Liver (tissue), 9 donors: ENCODE results near the gene KLHL28. TPM values are rescaled to one million over a fixed set of nuclear protein-coding genes. Genes with fewer than 3 reads are reported as not detected.
A peak's percentile ranks its signal among the peaks of the same experiment; 100 is the strongest.

Experiments
- DNase-seq: peaks from one replicate; pipeline ENCODE4 v3.0.0-alpha.2; 2017; ENCODE audit warnings: low spot score
- H3K27ac ChIP-seq, 2 donors: one replicate each; pipeline ENCODE4 v1.7.0; 2013; ENCODE audit warnings: inconsistent platforms in 2 of 2, low read length in 2 of 2, control low read depth in 1 of 2, low read depth in 1 of 2, mild to moderate bottlenecking in 1 of 2
- H3K27me3 ChIP-seq, 4 donors: one replicate each; pipeline versions ENCODE4 v1.6.1 to v1.7.0; 2013; ENCODE audit warnings: low read length in 3 of 4, inconsistent platforms in 1 of 4, mild to moderate bottlenecking in 1 of 4, moderate library complexity in 1 of 4; ENCODE audit not compliant: control insufficient read depth in 4 of 4, insufficient read depth in 4 of 4
- H3K36me3 ChIP-seq, 4 donors: one replicate each; pipeline versions ENCODE4 v1.6.1 to v1.7.0; 2013; ENCODE audit warnings: low read length in 3 of 4, mild to moderate bottlenecking in 3 of 4, low read depth in 1 of 4, moderate library complexity in 1 of 4; ENCODE audit not compliant: control insufficient read depth in 4 of 4, insufficient read depth in 3 of 4
- H3K4me1 ChIP-seq, 4 donors: one replicate each; pipeline versions ENCODE4 v1.6.1 to v1.7.0; 2013; ENCODE audit warnings: low read length in 3 of 4, mild to moderate bottlenecking in 3 of 4, moderate library complexity in 1 of 4; ENCODE audit not compliant: control insufficient read depth in 4 of 4, insufficient read depth in 4 of 4
- H3K4me3 ChIP-seq, 3 donors: one replicate each; pipeline versions ENCODE4 v1.6.1 to v1.7.0; 2013; ENCODE audit warnings: low read length in 3 of 3, control low read depth in 1 of 3, low read depth in 1 of 3, mild to moderate bottlenecking in 1 of 3
- H3K9ac ChIP-seq, 2 donors: one replicate each; pipeline ENCODE4 v1.7.0; 2013; ENCODE audit warnings: low read length in 2 of 2, mild to moderate bottlenecking in 2 of 2, moderate library complexity in 2 of 2, control low read depth in 1 of 2, low read depth in 1 of 2
- H3K9me3 ChIP-seq, 4 donors: one replicate each; pipeline versions ENCODE4 v1.6.1 to v1.7.0; 2013; ENCODE audit warnings: low read length in 3 of 4; ENCODE audit not compliant: control insufficient read depth in 4 of 4
- EGR1 ChIP-seq, 2 donors: IDR thresholded peaks; 2 replicates each; pipeline ENCODE4 v1.6.1; 2016 to 2018; ENCODE audit warnings: antibody characterized with exemption in 2 of 2, low read depth in 2 of 2
- FOXA1 ChIP-seq: IDR thresholded peaks from 2 replicates; pipeline ENCODE4 v1.6.1; 2016; ENCODE audit warnings: antibody characterized with exemption
- FOXA2 ChIP-seq: IDR thresholded peaks from 2 replicates; pipeline ENCODE4 v1.6.1; 2016; ENCODE audit warnings: antibody characterized with exemption
- GABPA ChIP-seq, 2 donors: IDR thresholded peaks in 1 of 2; conservative IDR thresholded peaks in 1 of 2; 2 replicates each; pipeline ENCODE4 v1.6.1; 2016; ENCODE audit warnings: antibody characterized with exemption in 2 of 2, mild to moderate bottlenecking in 1 of 2, moderate library complexity in 1 of 2
- HNF4A ChIP-seq, 2 donors: conservative IDR thresholded peaks; 2 replicates each; pipeline ENCODE4 v1.6.1; 2016; ENCODE audit warnings: antibody characterized with exemption in 2 of 2, mild to moderate bottlenecking in 2 of 2
- HNF4G ChIP-seq: IDR thresholded peaks from 2 replicates; pipeline ENCODE4 v1.6.1; 2016; ENCODE audit warnings: antibody characterized with exemption
- JUND ChIP-seq, 2 donors: IDR thresholded peaks; 2 replicates each; pipeline ENCODE4 v1.6.1; 2016; ENCODE audit warnings: antibody characterized with exemption in 2 of 2
- NR2F2 ChIP-seq: IDR thresholded peaks from 2 replicates; pipeline ENCODE4 v1.6.1; 2016; ENCODE audit warnings: antibody characterized with exemption
- RAD21 ChIP-seq, 2 donors: IDR thresholded peaks; 2 replicates each; pipeline ENCODE4 v1.6.1; 2016; ENCODE audit warnings: antibody characterized with exemption in 2 of 2, mild to moderate bottlenecking in 2 of 2
- RXRA ChIP-seq, 2 donors: IDR thresholded peaks; 2 replicates each; pipeline ENCODE4 v1.6.1; 2017 to 2018; ENCODE audit warnings: antibody characterized with exemption in 2 of 2, mild to moderate bottlenecking in 1 of 2
- SP1 ChIP-seq: IDR thresholded peaks from 2 replicates; pipeline ENCODE4 v1.6.1; 2018; ENCODE audit warnings: antibody characterized with exemption, mild to moderate bottlenecking
- TAF1 ChIP-seq: conservative IDR thresholded peaks from 2 replicates; pipeline ENCODE4 v1.6.1; 2016; ENCODE audit warnings: antibody characterized with exemption, mild to moderate bottlenecking
- YY1 ChIP-seq: IDR thresholded peaks from 2 replicates; pipeline ENCODE4 v1.6.1; 2016; ENCODE audit warnings: antibody characterized with exemption, mild to moderate bottlenecking
- WGBS: extraction: QIAGEN DNeasy Blood & Tissue Kit; methylation state at CpG from one replicate; pipeline ENCODE4 v1.1.7; 2013; 5-methylcytosine and 5-hydroxymethylcytosine counted together
- polyA plus RNA-seq, 2 donors: library from polyadenylated mRNA; stranded (reverse) in 1 of 2; unstranded in 1 of 2; fragments of 200-250 nt in 1 of 2; fragments of >200 nt in 1 of 2; fragmentation: Nextera tagmentation in 1 of 2; extraction: Ambion mirVana in 1 of 2; gene quantifications; one replicate each; pipeline versions ENCODE4 v1.2.1 to v1.2.3, GENCODE V29; 2013 to 2015
- total RNA-seq, 2 donors: library from RNA; depleted of rRNA; stranded (reverse); fragments of >200 nt; gene quantifications; one replicate each; pipeline ENCODE4 v1.2.3, GENCODE V29; 2014
- TF ChIP-seq, protein P1 (sequence below): IDR thresholded peaks from 2 replicates; pipeline ENCODE4 v1.6.1; 2016; ENCODE audit warnings: antibody characterized with exemption
- TF ChIP-seq, protein P2 (sequence below): IDR thresholded peaks from 2 replicates; pipeline ENCODE4 v1.6.1; 2016; ENCODE audit warnings: antibody characterized with exemption, mild to moderate bottlenecking
- TF ChIP-seq, protein P3 (sequence below): IDR thresholded peaks from 2 replicates; pipeline ENCODE4 v1.6.1; 2016; ENCODE audit warnings: antibody characterized with exemption
- TF ChIP-seq, protein P4 (sequence below): IDR thresholded peaks from 2 replicates; pipeline ENCODE4 v1.6.1; 2016; ENCODE audit warnings: antibody characterized with exemption
- TF ChIP-seq, protein P5 (sequence below): fragments of 150-350 bp; IDR thresholded peaks from 2 replicates; pipeline ENCODE4 v1.5.1; 2017; ENCODE audit warnings: improper control_type of control experiment, low read depth, low read length; ENCODE audit not compliant: missing input control
- donor health status: healthy.
- donor health status: healthy.
- donor health status: healthy.
- donor health status: healthy.
- donor health status: healthy.

The KLHL28 gene
- total and polyA plus RNA-seq, 4 donors = 2.3 to 7.9 (median 5.7) TPM

DNA sequence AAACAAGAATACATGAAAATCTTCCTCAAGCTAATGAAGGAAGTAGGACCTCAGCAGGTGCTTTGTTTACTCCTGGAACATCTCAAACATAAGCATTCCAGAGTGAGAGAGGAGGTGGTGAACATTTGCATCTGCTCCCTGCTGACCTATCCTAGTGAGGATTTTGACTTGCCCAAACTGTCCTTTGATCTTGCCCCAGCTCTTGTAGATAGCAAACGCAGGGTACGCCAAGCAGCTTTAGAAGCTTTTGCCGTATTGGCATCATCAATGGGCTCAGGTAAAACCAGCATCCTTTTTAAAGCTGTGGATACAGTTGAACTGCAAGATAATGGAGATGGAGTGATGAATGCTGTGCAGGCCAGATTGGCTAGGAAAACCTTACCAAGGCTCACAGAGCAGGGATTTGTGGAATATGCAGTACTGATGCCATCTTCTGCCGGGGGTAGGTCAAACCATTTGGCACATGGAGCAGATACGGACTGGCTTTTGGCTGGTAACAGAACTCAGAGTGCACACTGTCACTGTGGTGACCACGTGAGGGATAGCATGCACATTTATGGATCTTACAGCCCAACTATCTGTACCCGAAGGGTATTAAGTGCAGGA is 2.1 kb upstream of the KLHL28 start:
- Histone ChIP-seq H3K4me3 (peak overlapping the region; percentile 48 to 99 (median 74)), H3K4me1 (peaks cover 5 to 50% (median 47%) of the 10 kb centered on the region in 4 donors), H3K9me3 (no peaks in the 10 kb centered on the region), H3K36me3 (no peaks in the 10 kb centered on the region), H3K9ac (peak overlapping the region in 1 of 2 donors; percentile 17), H3K27me3 (no peaks in the 10 kb centered on the region), H3K27ac (no peak overlapping the region)
- DNase-seq = no peak
- WGBS = 9% methylated on average over 7 of the region's 7 CpGs
- TF ChIP-seq NR2F2 = no peak
- TF ChIP-seq TAF1 = no peak
- no peak for TF ChIP-seq FOXA1
- TF ChIP-seq, protein P1, sequence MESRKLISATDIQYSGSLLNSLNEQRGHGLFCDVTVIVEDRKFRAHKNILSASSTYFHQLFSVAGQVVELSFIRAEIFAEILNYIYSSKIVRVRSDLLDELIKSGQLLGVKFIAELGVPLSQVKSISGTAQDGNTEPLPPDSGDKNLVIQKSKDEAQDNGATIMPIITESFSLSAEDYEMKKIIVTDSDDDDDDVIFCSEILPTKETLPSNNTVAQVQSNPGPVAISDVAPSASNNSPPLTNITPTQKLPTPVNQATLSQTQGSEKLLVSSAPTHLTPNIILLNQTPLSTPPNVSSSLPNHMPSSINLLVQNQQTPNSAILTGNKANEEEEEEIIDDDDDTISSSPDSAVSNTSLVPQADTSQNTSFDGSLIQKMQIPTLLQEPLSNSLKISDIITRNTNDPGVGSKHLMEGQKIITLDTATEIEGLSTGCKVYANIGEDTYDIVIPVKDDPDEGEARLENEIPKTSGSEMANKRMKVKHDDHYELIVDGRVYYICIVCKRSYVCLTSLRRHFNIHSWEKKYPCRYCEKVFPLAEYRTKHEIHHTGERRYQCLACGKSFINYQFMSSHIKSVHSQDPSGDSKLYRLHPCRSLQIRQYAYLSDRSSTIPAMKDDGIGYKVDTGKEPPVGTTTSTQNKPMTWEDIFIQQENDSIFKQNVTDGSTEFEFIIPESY = no peak
- TF ChIP-seq, protein P2, sequence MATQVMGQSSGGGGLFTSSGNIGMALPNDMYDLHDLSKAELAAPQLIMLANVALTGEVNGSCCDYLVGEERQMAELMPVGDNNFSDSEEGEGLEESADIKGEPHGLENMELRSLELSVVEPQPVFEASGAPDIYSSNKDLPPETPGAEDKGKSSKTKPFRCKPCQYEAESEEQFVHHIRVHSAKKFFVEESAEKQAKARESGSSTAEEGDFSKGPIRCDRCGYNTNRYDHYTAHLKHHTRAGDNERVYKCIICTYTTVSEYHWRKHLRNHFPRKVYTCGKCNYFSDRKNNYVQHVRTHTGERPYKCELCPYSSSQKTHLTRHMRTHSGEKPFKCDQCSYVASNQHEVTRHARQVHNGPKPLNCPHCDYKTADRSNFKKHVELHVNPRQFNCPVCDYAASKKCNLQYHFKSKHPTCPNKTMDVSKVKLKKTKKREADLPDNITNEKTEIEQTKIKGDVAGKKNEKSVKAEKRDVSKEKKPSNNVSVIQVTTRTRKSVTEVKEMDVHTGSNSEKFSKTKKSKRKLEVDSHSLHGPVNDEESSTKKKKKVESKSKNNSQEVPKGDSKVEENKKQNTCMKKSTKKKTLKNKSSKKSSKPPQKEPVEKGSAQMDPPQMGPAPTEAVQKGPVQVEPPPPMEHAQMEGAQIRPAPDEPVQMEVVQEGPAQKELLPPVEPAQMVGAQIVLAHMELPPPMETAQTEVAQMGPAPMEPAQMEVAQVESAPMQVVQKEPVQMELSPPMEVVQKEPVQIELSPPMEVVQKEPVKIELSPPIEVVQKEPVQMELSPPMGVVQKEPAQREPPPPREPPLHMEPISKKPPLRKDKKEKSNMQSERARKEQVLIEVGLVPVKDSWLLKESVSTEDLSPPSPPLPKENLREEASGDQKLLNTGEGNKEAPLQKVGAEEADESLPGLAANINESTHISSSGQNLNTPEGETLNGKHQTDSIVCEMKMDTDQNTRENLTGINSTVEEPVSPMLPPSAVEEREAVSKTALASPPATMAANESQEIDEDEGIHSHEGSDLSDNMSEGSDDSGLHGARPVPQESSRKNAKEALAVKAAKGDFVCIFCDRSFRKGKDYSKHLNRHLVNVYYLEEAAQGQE = no peak
- peak in 1 of 2 donors; percentile 8 for TF ChIP-seq RXRA (IDR thresholded peaks at IDR 0.05)
- peak; percentile 47 for TF ChIP-seq YY1
- TF ChIP-seq SP1 = no peak
- TF ChIP-seq FOXA2 = no peak
- TF ChIP-seq, protein P3, sequence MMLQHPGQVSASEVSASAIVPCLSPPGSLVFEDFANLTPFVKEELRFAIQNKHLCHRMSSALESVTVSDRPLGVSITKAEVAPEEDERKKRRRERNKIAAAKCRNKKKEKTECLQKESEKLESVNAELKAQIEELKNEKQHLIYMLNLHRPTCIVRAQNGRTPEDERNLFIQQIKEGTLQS = no peak
- no peak for TF ChIP-seq EGR1 (IDR thresholded peaks at IDR 0.05; ENCODE audit: low read depth in 2 of 2)
- TF ChIP-seq GABPA (IDR thresholded peaks at IDR 0.05 in 1 of 2, conservative IDR thresholded peaks at IDR 0.05 in 1 of 2) = peak in 1 of 2 donors; percentile 30
- TF ChIP-seq RAD21 (IDR thresholded peaks at IDR 0.05) = no peak
- TF ChIP-seq, protein P4, sequence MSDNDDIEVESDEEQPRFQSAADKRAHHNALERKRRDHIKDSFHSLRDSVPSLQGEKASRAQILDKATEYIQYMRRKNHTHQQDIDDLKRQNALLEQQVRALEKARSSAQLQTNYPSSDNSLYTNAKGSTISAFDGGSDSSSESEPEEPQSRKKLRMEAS = peak; percentile 51
- no peak for TF ChIP-seq HNF4G
- TF ChIP-seq, protein P5, sequence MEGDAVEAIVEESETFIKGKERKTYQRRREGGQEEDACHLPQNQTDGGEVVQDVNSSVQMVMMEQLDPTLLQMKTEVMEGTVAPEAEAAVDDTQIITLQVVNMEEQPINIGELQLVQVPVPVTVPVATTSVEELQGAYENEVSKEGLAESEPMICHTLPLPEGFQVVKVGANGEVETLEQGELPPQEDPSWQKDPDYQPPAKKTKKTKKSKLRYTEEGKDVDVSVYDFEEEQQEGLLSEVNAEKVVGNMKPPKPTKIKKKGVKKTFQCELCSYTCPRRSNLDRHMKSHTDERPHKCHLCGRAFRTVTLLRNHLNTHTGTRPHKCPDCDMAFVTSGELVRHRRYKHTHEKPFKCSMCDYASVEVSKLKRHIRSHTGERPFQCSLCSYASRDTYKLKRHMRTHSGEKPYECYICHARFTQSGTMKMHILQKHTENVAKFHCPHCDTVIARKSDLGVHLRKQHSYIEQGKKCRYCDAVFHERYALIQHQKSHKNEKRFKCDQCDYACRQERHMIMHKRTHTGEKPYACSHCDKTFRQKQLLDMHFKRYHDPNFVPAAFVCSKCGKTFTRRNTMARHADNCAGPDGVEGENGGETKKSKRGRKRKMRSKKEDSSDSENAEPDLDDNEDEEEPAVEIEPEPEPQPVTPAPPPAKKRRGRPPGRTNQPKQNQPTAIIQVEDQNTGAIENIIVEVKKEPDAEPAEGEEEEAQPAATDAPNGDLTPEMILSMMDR = no peak
- peak; percentile 17 to 33 for TF ChIP-seq HNF4A (conservative IDR thresholded peaks at IDR 0.05)
- no peak for TF ChIP-seq JUND (IDR thresholded peaks at IDR 0.05)
